COLO668 (cell line): ENCODE measurements around the gene PRR14.
A peak's percentile ranks its signal among the peaks of the same experiment; 100 is the strongest.

Experiments used
- DNase-seq: peaks from one replicate; lab custom pipeline; 2025; ENCODE audit not compliant: unreplicated experiment; lab: John Stamatoyannopoulos, UW

The PRR14 gene

DNA sequence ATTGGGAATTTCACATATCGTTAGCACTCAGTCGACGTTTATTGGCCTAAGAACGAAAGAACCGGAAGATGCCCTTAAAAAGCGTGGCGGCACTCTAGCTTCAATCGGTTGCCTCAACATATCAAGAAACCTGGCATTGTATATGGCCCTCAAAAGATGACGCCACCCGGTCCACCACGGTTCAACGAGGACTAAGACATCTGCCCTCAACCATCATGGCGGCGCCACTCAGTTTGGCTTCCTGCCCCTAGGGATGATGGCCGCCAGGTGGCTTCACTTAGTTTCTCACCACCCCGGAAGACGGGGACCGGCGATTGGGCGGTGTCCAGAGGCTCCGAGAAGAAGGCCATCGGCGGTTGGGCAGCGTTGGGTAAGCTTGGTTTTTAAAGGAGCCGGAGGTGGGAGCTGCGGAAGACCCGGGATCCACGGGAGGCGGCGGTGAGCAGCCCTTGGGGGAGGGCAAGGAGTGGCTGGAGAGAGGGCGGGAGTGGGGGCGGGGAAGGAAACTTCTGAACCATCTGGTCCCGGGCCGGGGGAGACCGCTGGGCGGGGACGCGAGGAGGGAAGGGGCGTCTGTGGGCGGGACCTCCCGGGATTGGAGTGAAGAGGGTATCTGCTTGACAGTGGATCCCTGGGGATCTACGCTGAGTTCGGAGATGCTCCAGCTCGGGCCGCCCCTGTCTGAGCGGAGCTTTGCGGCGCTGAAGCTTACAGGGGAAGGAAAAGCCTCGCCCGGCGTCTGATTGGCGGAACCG lies at the start of gene PRR14:
PRR14 (plus strand) TSS at position 592 of the 755 bp plus-strand sequence. CDS start 686 bp downstream, outside the sequence.
- peak; percentile 98 for DNase-seq

DNA sequence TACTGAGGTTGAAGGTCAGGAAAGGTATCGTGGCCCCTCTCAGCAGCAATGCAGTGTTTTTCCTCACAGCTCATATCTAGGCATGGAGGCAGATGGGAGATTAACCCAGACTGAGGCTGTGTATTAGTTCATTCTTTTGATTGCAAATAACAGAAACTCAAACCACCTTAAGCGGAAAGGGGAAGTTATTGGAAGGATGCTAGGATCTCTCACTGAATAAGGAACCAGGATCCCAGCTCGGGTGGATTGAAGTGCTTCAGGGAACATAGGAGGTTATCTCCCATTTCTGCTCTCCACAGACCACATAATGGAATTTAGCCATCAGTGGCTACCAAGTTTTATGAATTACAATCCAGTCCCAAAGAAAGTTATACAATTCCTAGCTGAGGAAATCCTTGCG lies 48.8 kb upstream of the PRR14 start:
- DNase-seq = no peak

DNA sequence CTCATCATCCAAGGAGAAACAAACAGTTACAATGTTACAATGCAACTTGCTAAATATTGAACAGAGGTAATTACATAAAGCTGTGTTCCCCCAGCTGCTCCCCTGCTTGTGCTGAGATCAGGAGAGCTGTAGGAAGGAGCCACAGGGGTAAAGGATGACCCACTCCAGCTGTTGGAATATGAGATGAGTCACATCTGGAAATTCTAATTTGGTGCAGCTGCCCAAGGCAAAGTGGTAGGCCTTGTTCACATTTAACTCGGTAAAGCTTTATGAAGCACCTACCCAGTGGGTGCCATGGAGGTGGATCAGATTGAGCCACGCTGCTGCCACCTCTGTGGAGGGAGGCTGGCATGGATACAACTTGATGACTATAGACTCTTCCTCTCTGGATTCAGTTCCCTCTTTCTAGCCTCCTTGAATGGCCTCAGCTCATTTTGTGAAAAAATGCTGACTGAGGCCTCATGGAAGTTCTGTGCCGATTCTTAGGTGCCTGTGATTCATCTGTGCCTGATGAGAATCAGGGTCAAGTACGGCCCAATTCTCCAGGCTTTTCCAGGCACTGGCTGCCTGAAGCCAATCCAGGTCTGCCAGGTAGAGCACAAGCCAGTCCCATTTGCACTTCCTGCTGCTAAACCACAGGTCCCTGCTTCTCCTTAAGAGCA lies 48.0 kb upstream of the PRR14 start:
- no peak for DNase-seq

DNA sequence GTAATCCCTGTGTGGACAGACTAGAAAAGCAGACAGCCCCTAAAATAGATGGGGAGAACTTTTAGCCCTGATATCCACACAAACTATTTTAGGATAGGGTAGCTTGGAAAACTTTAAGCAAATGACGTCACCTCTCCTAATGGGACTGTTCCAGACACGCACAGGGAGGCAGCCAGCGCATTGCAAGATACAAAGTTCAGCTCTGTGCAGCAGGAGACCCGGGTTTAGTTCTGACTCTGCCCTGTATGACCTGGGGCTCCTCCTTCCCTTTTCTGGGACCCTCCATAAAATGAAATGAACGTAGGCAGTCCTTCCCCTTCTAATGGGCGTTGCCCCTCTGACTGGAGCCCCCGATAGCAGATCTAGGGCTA lies 46.8 kb upstream of the PRR14 start:
- DNase-seq = no peak

DNA sequence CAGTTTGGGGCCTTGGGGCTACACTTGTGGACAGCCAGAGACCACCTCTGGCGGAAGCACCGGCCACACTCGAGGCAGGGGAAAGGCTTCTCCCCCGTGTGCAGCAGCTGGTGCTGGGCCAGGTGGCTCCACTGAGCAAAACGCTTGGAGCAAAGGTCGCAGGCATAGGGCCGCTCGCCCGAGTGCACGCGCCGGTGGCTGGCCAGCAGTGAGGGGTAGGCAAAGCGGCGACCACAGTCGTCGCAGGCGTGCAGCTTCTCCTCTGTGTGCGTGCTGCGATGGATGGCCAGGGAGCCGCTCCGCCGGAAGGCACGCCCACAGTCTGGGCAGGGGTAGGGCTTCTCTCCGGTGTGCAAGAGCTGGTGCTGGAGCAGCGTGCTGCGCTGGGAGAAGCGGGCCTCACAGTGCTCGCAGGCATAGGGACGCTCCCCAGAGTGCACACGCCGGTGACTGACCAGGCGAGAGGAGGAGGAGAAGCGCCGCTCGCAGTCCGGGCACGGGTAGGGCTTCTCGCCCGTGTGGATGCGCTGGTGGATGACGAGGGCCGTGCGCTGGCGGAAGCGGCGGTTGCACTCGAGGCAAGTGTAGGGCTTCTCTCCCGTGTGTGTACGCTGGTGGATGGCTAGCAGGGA lies 46.3 kb upstream of the PRR14 start:
- DNase-seq = no peak

DNA sequence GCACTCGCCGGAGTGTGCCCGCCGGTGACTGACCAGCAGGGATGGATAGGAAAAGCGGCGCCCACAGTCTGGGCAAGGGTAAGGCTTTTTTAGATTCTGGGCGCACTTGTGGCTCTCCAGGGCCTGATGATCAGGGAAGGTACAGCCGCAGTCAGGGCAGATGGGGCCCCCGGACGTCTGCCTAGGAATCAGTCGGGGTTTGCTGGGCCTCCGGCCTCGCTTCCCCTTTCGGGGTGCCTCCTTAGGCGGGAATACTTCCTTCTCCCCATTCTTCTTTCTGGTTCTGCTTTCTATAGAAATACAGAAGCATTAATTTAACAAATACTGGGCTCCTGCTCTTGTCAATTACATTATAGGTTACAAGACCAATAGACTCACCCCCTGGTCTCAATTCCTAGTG lies 45.6 kb upstream of the PRR14 start:
- DNase-seq = no peak

DNA sequence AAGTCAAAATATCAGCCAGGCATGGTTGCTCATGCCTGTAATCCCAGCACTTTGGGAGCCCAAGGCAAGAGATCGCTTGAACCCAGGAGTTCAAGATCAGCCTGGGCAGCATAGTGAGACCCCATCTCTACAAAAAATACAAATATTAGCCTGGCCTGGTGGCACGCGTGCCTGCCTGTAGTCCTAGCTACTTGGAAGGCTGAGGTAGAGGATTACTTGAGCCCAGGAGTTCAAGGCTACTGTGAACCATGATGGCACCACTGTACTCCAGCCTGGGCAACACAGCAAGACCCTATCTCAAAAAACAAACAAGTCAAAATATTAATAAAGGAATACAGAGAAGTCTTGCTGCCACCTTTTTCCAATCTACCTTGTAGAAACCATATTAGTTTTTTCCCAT lies 44.8 kb upstream of the PRR14 start:
- no peak for DNase-seq

DNA sequence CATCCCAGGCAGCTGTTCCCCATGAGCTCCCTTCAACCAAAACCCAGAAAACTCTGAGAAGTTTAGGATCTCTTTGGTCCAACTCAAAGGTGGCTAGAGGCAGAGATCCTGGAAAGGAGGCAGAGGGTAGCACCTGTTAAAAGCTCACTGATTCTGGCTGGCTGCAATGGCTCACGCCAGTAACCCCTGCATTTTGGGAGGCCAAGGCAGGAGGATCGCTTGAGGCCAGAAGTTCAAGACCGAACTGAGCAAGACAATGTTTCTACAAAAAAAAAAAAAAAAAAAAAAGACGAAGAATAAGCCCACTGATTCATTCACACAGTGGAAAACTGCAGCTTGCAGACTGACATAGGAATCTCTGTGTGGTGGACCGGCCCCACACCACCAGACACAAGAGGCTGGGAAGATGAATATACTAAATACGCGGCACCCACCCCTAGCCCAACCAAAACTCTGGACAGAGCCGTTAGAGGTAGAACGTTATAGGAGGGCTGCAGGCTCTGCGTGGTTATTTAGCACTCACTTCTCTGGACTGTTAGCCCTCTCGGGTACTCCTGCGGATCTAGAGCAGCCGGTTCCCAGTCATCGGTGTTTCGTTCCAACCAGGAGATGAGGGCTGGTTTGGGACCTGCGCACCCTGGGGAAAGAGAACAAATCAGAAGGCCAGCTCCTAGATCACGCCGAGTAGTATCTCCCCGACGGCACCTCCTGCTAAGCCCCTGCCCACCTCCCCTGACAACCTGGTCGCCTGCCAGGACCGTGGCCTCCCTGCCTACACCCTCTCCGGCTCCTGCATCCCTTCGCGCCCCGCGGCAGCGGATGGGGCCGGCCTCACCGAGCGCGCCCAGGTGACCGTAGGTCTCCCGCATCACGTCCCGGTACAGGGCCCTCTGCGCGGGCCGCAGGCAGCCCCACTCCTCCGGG lies 41.5 kb upstream of the PRR14 start:
- DNase-seq = peak; percentile 54

DNA sequence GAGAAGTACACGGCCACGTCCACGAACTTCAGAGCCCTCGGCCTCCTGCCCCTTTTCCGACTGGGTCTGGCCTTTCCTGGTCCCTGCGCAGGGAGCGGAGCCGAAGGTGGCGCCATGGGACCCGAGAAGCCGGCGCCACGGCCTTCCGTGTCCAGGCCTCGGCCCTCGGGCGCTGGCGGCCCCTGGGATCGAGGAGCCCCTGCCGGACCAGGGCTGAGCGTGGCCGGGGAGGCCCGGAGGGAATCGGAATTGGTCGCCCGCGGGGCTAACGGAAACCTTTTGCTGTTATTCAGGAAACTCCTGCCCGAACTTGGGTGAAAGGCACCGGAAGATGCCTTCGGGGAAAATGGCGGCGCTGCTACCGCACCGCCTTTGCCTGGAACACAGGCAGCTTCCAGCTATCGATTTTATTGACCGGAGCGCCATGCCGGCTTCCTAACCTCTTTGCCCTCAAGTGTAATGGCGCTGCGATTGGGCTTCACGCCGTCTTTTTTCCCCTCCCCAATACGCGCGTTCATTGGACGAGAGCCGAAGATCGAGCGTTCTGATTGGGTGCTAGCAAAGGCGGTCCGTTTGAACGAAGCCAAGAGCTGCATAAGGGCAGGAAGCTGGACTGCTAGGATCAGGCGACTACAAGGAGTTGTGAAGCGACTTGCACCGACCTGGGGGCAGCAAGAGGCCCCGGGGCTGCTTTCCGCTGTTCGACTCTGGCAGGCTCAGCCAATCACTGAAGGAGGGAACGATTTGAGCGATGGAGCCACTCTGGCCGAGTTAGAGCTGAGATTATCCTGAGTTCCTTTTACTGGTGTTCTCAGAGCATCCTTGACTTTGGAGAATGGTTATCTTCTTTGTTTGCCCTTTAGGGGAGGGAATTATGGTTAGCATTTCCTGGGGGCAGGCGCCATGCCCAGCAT lies 40.6 kb upstream of the PRR14 start, which contains the start of gene ZNF689:
ZNF689 (minus strand) TSS at position 464 of the 914 bp plus-strand sequence; CDS start at position 116, 348 bp downstream.
- DNase-seq = peak; percentile 94

DNA sequence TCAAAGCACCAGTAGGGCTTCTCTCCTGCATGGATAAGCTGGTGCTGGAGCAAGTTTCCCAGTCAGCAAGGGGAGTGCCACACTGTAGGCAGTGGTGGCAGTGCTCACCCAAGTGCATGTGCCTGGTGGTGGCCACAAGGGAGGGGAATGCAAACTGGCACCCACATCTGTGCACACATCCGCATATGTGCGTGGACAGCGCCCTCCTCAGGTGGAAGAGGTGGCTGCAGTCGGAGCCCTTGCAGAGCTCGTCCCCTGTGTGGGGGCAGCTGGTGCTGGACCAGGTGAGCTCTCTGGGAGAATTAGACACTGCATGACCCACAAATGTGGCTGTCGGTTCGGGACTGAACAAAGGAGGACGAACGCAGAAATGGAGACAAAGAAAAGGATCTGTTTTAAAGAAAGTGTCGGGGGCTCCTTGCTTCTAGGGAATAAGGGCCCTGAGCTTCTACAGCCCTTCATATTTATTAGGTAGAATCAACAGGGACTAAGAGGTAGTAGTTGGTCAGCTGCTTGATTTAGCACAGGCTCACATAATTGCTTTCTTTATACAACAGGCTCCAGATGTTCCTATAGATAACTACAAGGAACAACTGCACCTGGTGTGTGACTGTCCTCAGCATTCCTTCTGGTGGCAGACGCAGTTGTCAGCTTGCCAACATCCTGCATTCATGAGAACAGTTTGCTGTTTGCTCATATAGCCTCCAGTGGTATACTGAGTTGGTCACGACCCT lies 35.2 kb upstream of the PRR14 start:
- peak; percentile 54 for DNase-seq

DNA sequence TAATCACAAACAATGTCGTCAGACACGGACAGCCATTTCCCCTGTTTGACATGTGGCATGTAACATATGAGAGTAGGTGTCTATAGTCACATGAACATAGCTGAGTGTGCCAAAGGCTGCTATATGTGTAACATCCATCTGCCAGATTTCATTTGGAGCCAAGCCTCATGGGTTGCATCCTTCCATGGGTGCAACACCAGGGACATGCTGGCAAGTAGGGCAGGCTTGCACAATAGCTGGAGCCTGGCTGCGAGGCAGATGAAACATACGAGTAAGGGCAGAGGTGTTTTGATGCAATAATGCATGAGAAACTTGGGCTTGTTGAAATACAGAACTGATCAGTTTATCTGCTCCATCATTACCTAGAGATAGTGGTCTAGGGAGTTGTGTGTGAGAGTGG lies 31.6 kb upstream of the PRR14 start:
- DNase-seq = no peak

DNA sequence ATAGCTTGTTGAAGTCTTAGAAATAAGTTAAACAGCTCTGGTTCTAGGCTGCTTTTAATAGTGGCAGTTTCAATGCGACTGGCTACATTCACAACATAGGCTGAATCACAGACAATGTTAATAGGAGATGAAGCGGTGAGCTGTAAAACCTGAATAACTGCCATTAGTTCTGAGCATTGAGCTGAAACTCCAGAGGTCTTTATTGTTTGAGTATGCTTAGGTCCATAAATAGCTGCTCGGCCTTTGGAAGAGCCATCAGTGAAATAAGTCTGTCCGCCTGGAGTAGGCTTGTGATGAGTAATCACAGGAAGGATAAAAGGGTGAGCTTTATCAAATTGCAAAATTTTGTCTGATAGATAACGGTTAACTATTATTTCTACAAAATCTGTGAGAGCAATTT lies 31.1 kb upstream of the PRR14 start:
- no peak for DNase-seq

DNA sequence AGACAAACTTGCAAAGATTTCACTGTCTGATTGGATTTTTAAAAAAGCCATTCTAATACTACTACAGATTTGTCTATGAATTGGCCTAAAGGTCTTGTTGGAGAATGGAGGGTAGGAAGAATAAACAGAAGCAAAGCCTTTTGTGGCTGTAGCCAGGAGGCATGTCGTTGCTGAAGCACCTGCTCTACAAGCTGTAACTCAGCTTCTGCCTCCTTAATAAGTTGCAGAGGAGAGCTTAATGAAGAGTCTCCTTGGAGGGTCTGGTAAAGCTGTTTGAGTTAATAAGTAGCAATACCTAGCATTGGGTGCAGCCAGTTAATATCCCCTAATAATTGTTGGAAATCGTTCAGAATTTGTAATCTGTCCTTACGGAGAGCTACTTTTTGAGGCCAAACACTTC lies 30.6 kb upstream of the PRR14 start:
- no peak for DNase-seq

DNA sequence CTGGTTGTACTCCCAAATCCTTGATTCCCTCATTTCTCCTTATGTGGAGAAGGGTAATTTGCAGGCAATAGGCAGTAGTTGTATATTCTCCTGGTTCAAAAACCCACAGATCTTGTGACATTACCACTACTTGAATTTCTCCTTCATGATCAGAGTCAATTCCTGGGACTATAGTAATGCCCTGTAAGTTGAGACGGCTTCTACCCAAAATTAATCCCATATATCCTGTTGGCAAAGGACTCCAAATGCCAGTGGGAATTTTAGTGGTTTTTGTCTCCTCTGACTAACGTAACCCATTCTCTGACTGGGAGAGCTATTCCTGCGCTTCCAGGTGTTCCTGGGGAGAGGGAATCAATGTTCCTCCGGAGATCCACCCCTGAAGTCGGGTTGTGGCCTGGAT lies 29.0 kb upstream of the PRR14 start:
- no peak for DNase-seq

DNA sequence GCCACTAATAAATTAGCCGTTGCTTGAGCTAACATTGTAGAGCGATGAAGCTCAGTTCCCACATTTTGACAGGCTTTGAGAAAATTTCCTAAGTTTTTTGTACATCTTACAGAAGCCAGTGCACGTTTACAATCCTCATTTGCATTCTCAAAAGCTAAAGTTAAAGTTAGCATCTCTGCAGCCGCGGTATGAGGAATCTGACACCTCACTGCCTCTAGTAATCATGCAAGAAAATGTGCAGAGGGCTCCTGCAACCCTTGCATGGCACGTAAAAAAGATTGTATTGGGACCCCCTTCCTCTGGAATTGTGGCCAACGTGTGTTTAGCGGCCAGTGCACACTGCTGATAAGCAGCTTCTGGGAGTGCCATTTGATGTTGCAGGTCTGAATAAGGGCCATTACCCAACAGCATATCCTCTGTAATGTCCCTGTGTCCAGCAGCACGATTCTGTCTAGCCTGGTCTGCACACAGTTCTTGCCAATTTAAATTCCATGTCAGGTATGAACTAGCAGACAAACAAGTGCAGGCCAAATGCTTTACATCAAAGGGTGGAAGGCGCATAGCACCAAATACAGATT lies 28.2 kb upstream of the PRR14 start:
- no peak for DNase-seq

DNA sequence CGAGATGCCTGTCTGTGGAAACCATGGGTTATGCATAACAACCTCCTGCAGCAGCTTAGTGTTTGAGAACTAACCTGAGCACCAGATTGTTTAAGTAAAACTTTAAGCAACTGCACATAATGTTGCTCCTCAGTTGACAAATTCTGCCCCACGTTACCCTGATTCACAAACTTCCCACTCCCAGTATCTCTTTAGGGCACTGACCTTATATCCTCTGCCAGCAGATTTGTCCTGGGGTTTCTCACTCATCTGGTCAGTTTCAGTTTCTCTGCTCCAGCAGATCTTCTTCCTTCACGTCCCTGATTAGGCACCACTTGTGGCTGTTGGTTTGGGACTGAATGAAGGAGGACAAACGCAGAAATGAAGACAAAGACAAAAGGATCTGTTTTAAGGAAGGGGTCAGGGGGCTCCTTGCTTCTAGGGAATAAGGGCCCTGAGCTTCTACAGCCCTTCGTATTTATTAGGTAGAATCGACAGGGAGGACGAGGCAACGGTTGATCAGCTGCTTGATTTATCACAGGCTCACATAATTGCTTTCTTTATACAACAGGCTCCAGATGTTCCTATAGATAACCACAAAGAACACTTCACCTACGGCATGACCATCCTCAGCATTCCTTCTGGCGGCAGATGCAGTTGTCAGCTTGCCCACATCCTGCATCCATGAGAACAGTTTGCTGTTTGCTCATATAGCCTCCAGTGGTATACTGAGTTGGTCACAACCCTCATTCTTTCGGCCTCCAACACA lies 27.1 kb upstream of the PRR14 start:
- DNase-seq = no peak

DNA sequence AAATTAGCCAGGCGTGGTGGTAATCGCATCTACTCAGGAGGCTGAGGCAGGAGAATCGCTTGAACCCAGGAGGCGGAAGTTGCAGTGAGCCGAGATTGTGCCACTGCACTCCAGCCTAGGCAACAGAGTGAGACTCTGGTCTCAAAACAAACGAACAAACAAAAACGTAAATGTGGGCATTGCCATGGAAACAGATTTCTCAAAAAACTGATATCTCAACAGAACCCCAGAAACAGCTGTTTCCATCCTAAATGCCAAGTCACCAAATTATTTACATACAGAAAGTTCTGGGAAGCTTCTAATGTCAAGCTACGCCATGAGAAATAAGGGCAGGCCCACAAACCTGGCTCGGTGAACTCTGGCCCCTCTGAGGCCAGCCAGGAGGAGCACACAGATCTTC lies 24.5 kb upstream of the PRR14 start:
- no peak for DNase-seq
